Prostate gland (tissue), 2 donors: ENCODE measurements around the gene POU2F1. TPM values are rescaled to one million over a fixed set of nuclear protein-coding genes. Genes with fewer than 3 reads are reported as not detected.

Experiments
- DNase-seq: peaks from one replicate; pipeline ENCODE4 v3.0.0-alpha.2; 2019; ENCODE audit warnings: low spot score
- H3K27ac ChIP-seq, 2 donors: fragments of 200-600 bp; sonication (generic); 2 replicates each; pipeline ENCODE4 v1.5.1; 2017 to 2019
- H3K27me3 ChIP-seq: fragments of 200-600 bp; sonication (generic); replicated peaks from 2 replicates; pipeline ENCODE4 v1.5.1; 2019; ENCODE audit not compliant: insufficient read depth
- H3K36me3 ChIP-seq, 2 donors: fragments of 200-600 bp; sonication (generic); 1 replicate in 1 of 2; 2 replicates in 1 of 2; pipeline versions ENCODE4 v1.5.1 to v1.8.1; 2017 to 2019
- H3K4me1 ChIP-seq: fragments of 200-600 bp; sonication (generic); replicated peaks from 2 replicates; pipeline ENCODE4 v1.5.1; 2019
- H3K4me3 ChIP-seq, 2 donors: fragments of 200-600 bp; sonication (generic); 2 replicates each; pipeline ENCODE4 v1.5.1; 2017 to 2019
- H3K9me3 ChIP-seq: fragments of 200-600 bp; sonication (generic); 2 replicates; pipeline ENCODE4 v1.5.1; 2017
- POLR2A ChIP-seq: fragments of 450-650 bp; IDR thresholded peaks from one replicate; pipeline ENCODE4 v1.6.1; 2016; ENCODE audit warnings: antibody characterized with exemption, mild to moderate bottlenecking
- POLR2AphosphoS5 ChIP-seq: sonication (generic); formaldehyde crosslinking; IDR thresholded peaks from one replicate; pipeline ENCODE4 v1.6.1; 2017; ENCODE audit warnings: antibody characterized with exemption
- WGBS: methylation state at CpG from one replicate; pipeline ENCODE4 v1.1.5; 2018; 5-methylcytosine and 5-hydroxymethylcytosine counted together
- intact Hi-C: fragments of 100-400 bp; cut with DNase I; formaldehyde crosslinking; loops from one replicate; pipeline ENCODE4 v1.14.2; 2022
- total RNA-seq, 2 donors: library from RNA; depleted of rRNA; stranded (reverse); fragments of >200 nt; gene quantifications; one replicate each; pipeline ENCODE4 v1.1.0, GENCODE V29; 2016
- TF ChIP-seq, protein P1 (sequence below), 4 experiments: fragments of 200-600 bp in 2 of 4; fragments of 450-650 bp in 2 of 4; sonication (generic) in 2 of 4; IDR thresholded peaks; 1 replicate in 3 of 4; 2 replicates in 1 of 4; pipeline ENCODE4 v1.5.1; 2016 to 2019; ENCODE audit warnings: antibody characterized with exemption in 4 of 4, mild to moderate bottlenecking in 2 of 4, moderate library complexity in 2 of 4

The POU2F1 gene
- total RNA-seq, 2 donors from 2014 or later = 10.9 to 26.6 TPM

- TF ChIP-seq POLR2A (no peak), POLR2AphosphoS5 (no peak)
- TF ChIP-seq, protein P1, sequence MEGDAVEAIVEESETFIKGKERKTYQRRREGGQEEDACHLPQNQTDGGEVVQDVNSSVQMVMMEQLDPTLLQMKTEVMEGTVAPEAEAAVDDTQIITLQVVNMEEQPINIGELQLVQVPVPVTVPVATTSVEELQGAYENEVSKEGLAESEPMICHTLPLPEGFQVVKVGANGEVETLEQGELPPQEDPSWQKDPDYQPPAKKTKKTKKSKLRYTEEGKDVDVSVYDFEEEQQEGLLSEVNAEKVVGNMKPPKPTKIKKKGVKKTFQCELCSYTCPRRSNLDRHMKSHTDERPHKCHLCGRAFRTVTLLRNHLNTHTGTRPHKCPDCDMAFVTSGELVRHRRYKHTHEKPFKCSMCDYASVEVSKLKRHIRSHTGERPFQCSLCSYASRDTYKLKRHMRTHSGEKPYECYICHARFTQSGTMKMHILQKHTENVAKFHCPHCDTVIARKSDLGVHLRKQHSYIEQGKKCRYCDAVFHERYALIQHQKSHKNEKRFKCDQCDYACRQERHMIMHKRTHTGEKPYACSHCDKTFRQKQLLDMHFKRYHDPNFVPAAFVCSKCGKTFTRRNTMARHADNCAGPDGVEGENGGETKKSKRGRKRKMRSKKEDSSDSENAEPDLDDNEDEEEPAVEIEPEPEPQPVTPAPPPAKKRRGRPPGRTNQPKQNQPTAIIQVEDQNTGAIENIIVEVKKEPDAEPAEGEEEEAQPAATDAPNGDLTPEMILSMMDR (IDR thresholded peaks at IDR 0.05) = no peak
- Histone ChIP-seq H3K27me3 (no peaks in the 10 kb centered on the region), H3K4me3 (no peak overlapping the region), H3K4me1 (no peaks in the 10 kb centered on the region), H3K27ac (no peak overlapping the region), H3K36me3 (no peaks in the 10 kb centered on the region), H3K9me3 (no peaks in the 10 kb centered on the region)
- 70% methylated on average over 4 of the region's 4 CpGs for WGBS
- DNase-seq = no peak
- intact Hi-C loops = loop anchor here (10.0 kb wide), 1 partner anchor 130 kb away; no protein-coding TSS in a partner anchor
Observed at GRCh38 chr1:167404161-167404888, 183.6 kb downstream of the POU2F1 start.

DNA sequence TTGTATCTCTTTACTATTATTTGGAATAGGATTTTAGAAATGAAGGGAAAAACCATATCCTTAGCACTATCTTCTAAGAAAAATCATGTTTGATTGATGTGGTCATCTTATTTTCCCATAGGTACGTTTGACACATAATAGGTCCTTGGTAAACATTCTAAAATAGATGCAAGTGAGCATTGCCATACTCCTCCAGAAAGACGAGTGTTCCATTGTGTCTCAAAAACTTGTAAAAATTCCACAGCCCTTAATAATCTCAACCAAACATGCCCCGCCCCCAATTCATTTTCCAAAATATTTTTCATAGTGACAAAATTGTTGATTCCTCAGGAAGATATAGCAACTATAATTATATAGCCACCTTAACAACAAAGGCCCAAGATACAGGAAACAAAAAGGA, 184.2 kb downstream of the POU2F1 start:
- H3K9me3 ChIP-seq = no peaks in the 10 kb centered on the region
- intact Hi-C loops = loop anchor here (10.0 kb wide), 1 partner anchor 130 kb away; no protein-coding TSS in a partner anchor
- H3K36me3 ChIP-seq = no peaks in the 10 kb centered on the region
- no peaks in the 10 kb centered on the region for H3K27me3 ChIP-seq
- no peaks in the 10 kb centered on the region for H3K4me1 ChIP-seq
- no peak overlapping the region for H3K27ac ChIP-seq
- H3K4me3 ChIP-seq = no peak overlapping the region
- DNase-seq = no peak
- WGBS = 42% methylated on average over 3 of the region's 3 CpGs
- TF ChIP-seq, protein P1 (IDR thresholded peaks at IDR 0.05) = no peak
- TF ChIP-seq POLR2A (no peak), POLR2AphosphoS5 (no peak)

DNA sequence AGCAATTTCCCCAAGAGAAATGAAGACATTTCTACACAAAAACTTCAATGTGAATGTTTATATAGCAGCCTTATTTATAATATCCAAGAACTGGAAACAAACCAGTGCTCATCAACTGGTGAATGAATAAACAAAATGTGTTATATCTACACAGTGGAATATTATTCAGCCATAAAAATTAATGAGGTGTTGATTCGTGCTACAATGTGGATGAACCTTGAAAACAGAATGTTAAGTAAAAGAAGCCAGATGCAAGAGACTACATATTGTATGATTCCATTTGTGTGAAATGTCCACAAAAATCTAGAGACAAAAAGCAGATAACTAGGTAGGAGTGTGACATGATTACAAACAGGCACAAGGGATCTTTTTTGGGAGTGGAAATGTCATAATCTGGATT, 187.7 kb downstream of the POU2F1 start:
- Histone ChIP-seq H3K36me3 (no peaks in the 10 kb centered on the region), H3K27me3 (no peaks in the 10 kb centered on the region), H3K4me3 (no peak overlapping the region), H3K27ac (no peak overlapping the region), H3K9me3 (no peaks in the 10 kb centered on the region), H3K4me1 (no peaks in the 10 kb centered on the region)
- intact Hi-C loops = loop anchor here (10.0 kb wide), 1 partner anchor 126 kb away; no protein-coding TSS in a partner anchor
- no peak for DNase-seq
- TF ChIP-seq POLR2AphosphoS5 (no peak), POLR2A (no peak)
- TF ChIP-seq, protein P1 (IDR thresholded peaks at IDR 0.05) = no peak
- WGBS = 72% methylated on average over 1 of the region's 1 CpG

GRCh38 chr1:167409183-167409582, 188.5 kb downstream of the POU2F1 start:
- Histone ChIP-seq H3K4me3 (no peak overlapping the region), H3K9me3 (no peaks in the 10 kb centered on the region), H3K36me3 (no peaks in the 10 kb centered on the region), H3K4me1 (no peaks in the 10 kb centered on the region), H3K27me3 (no peaks in the 10 kb centered on the region), H3K27ac (no peak overlapping the region)
- TF ChIP-seq POLR2A (no peak), POLR2AphosphoS5 (no peak)
- TF ChIP-seq, protein P1 (IDR thresholded peaks at IDR 0.05) = no peak
- no peak for DNase-seq
- WGBS = 97% methylated on average over 1 of the region's 1 CpG
- intact Hi-C loops = loop anchor here (10.0 kb wide), 1 partner anchor 126 kb away; no protein-coding TSS in a partner anchor

DNA sequence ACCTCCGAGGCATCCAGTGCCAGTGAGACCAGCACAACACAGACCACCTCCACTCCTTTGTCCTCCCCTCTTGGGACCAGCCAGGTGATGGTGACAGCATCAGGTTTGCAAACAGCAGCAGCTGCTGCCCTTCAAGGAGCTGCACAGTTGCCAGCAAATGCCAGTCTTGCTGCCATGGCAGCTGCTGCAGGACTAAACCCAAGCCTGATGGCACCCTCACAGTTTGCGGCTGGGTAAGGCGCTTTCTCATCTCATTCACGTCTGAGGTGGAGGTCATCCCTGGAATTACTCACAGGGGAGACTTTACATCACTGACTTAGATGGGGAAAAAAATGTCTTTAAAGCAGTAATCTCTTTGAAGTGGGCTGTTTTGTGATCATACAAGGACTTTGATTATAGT, 191.4 kb downstream of the POU2F1 start:
- intact Hi-C loops = no loop called here
- H3K4me1 ChIP-seq = no peaks in the 10 kb centered on the region
- 99% methylated on average over 4 of the region's 4 CpGs for WGBS
- no peak for DNase-seq
- no peak overlapping the region for H3K4me3 ChIP-seq
- TF ChIP-seq, protein P1 (IDR thresholded peaks at IDR 0.05) = no peak
- TF ChIP-seq POLR2A = no peak
- TF ChIP-seq POLR2AphosphoS5 = no peak
- no peaks in the 10 kb centered on the region for H3K9me3 ChIP-seq
- no peaks in the 10 kb centered on the region for H3K36me3 ChIP-seq
- H3K27ac ChIP-seq = no peak overlapping the region
- no peaks in the 10 kb centered on the region for H3K27me3 ChIP-seq
